GM12872 (cell line): ENCODE measurements around the gene IER2.

ENCODE experiments used
- TF ChIP-seq, protein P1 (sequence below): IDR thresholded peaks from 3 replicates; pipeline ENCODE4 v1.5.1; 2011; ENCODE audit warnings: low read depth, mild to moderate bottlenecking, low read length, moderate library complexity; ENCODE audit not compliant: insufficient read depth

The IER2 gene

DNA sequence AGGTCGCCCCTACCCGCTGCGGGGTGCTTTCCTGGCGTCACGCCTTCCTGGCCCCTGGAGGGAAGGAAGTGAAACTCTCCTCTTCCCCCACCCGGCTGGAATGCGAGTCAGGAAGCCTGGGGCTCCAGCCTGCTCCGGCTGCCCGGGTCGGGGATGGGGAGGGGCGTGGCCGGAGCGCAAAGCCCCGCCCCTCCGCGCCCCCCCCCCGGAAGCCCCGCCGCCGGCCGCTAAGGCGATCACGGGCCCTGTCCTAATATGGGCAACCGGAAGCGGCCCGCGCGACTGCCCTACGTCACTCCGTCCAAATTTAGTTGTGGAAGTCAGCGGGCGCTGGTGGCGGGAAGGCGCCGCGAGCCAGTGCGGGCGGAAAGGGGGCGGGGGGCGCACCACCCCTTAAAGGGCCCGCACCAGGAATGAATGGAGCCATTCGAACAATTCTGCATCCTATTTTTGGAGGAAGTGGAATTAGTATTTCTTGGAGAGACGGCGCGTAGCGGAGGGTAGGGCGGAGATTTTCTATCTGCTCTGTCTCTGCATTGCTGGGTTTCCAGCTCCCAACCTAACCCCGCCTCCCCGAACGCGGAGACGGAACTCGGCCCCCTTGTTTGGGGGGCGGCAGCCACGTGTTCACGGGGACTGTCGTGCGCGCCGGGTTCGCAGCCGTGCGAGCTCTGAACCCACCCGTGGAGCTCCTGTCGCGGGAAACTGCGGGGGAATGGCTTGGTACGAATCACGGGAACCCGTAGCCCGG lies 1.6 kb downstream of the IER2 start:
- TF ChIP-seq, protein P1, sequence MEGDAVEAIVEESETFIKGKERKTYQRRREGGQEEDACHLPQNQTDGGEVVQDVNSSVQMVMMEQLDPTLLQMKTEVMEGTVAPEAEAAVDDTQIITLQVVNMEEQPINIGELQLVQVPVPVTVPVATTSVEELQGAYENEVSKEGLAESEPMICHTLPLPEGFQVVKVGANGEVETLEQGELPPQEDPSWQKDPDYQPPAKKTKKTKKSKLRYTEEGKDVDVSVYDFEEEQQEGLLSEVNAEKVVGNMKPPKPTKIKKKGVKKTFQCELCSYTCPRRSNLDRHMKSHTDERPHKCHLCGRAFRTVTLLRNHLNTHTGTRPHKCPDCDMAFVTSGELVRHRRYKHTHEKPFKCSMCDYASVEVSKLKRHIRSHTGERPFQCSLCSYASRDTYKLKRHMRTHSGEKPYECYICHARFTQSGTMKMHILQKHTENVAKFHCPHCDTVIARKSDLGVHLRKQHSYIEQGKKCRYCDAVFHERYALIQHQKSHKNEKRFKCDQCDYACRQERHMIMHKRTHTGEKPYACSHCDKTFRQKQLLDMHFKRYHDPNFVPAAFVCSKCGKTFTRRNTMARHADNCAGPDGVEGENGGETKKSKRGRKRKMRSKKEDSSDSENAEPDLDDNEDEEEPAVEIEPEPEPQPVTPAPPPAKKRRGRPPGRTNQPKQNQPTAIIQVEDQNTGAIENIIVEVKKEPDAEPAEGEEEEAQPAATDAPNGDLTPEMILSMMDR: no peak

DNA sequence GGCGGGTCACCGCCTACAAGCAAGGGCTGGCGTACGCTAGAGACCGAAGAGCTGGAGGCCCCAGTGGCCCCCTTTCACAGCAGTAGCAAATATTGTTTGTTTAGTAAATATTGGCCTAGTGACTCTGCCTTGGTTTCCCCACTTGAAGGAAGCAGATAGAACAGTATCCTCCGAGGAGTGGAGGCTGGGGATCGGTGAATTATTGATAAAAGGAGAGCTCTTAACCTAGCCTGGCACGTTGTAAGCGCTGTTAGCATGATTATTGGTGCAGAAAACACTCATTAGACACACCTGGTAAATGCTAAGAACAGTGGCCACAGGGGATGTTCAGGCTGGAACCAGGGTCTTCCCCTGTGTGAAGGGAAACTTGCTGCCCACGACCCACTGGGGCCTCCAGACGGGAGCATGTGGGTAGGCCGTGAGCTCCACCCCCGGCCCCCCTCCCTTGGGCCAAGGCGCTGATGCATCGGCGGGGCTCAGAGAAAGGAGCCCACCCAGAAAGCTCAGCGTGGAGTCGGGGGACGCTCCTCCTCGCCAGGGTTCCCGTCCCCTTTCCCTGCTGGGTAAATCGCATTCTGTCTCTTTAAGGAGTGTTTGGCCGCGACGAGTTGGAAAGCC lies 2.3 kb downstream of the IER2 start:
- TF ChIP-seq, protein P1: no peak

DNA sequence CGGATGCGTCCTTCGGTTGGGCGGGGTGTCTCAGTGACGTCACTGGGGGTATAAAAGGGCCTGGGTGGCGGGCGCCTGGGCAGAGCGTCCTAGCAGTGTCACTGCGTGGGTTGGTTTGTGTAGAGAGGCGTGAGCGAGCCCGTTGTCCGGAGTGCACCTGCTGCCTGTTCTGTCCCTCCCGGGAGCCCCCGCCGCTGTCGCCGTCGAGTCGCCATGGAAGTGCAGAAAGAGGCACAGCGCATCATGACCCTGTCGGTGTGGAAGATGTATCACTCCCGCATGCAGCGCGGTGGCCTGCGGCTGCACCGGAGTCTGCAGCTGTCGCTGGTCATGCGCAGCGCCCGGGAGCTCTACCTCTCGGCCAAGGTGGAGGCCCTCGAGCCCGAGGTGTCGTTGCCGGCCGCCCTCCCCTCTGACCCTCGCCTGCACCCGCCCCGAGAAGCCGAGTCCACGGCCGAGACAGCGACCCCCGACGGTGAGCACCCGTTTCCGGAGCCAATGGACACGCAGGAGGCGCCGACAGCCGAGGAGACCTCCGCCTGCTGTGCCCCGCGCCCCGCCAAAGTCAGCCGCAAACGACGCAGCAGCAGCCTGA lies 2.9 kb downstream of the IER2 start:
- TF ChIP-seq, protein P1: no peak; the same call in 2 of the 3 replicates

DNA sequence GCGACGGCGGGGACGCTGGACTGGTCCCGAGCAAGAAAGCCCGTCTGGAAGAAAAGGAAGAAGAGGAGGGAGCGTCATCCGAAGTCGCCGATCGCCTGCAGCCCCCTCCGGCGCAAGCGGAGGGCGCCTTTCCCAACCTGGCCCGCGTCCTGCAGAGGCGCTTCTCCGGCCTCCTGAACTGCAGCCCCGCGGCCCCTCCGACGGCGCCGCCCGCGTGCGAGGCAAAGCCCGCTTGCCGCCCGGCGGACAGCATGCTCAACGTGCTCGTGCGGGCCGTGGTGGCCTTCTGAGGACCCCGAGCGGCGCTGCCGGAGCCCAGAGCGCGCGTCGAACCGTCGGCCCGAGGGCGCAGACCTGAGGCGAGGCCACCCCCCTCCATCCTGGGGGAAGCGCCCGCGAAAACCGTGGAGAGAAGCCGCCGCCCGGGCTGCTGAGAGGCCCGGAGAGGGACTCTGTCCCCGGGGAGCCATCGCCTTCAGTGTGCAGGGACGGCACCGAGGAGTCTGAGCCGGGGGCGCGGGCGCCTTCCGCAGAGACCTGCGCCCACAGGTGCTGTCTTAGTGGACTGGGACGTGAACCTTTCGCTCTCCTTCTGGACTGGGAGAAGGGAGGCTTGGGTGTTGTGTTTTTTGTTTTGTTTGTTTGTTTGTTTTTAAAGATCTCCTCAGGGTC lies 3.5 kb downstream of the IER2 start:
- TF ChIP-seq, protein P1: peak; percentile 21; the same call in 2 of the 3 replicates

DNA sequence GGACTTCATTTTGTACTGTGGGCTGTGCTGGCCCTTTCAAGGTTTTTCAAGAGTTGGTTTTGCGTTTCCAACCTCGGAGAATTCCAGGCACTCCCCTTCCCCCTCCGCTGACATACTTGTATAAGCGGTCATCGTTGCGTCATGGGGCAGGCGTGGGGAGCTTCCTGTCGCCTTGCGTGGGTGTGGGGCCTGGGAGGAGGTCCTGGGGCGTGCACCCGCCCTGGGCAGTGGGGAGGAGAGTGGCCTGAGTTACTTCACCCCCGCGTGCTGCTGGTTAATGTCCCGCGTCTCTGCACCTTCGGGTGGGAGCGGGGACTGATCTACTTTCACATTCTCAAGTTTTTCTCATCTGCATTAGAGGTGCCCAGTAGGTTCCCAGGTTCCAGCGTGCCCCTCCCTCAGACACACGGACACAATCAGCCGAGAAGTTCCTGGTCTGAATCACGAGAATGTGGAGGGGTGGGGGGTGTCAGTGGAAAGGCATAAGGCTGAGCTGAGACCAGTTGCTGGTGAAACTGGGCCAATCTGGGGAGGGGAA lies 4.1 kb downstream of the IER2 start:
- TF ChIP-seq, protein P1: no peak

DNA sequence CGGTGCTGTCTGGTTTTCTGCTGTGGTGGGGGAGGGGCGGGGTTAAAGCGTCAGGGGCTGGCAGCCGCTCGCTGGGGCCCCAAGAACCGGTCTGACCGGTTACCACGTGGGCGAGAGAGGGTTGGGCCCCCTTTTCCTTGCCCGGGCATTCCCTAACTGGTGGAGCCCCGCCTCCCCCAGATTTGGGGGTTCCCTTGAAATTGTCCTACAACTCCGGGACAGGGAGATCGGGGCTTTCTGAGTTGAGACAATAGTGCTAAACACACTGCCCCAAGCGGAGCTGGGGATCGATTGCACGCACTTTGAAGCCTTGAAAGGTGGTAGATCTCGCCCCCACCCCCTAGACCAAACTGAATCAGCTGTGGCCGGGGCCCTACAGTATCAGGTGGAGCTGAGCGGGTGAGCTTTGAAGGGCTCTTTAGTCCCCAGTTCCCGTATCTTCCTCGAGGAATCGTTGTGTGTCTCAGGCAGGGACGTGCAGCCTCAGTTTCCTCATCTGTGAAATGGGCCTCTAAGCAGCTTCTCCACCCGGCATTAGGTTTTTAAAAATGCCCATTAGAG lies 4.8 kb downstream of the IER2 start:
- TF ChIP-seq, protein P1: peak; percentile 60
